Activated CD4-positive, alpha-beta T cell treated with anti-CD3 and anti-CD28 coated beads for 48 hours (primary cell): ENCODE measurements around the gene USP7.
"Not testable (repeated sequence)": the region's sequence is repeated elsewhere in the genome, so short reads cannot be mapped to it uniquely, and the experiment has no call there.

Experiments
- DNase-seq: peaks from one replicate; pipeline ENCODE4 v3.0.0-alpha.2; 2020

Gene USP7

GRCh38 chr16:8894736-8895334 is 68.9 kb downstream of the USP7 start:
- DNase-seq: no peak

- no peak for DNase-seq
These were observed 69.6 kb downstream of the USP7 start for GRCh38 chr16:8893976-8894690.

GRCh38 chr16:8893426-8893825 is 70.3 kb downstream of the USP7 start:
- no peak for DNase-seq

- no peak for DNase-seq
These were observed 71.6 kb downstream of the USP7 start for GRCh38 chr16:8892101-8892575.

GRCh38 chr16:8890549-8890921 is 73.2 kb downstream of the USP7 start:
- DNase-seq: no peak

- DNase-seq: no peak
These were observed 73.7 kb downstream of the USP7 start for GRCh38 chr16:8889893-8890548.

- no peak for DNase-seq
These were observed 74.5 kb downstream of the USP7 start for GRCh38 chr16:8888951-8889892.

GRCh38 chr16:8887952-8888560 is 75.7 kb downstream of the USP7 start:
- no peak for DNase-seq

GRCh38 chr16:8887431-8887765 is 76.3 kb downstream of the USP7 start:
- DNase-seq: no peak

- no peak for DNase-seq
These were observed 76.9 kb downstream of the USP7 start for GRCh38 chr16:8886593-8887430.

GRCh38 chr16:8885674-8886592 is 77.8 kb downstream of the USP7 start:
- DNase-seq: no peak

- no peak for DNase-seq
These were observed 80.9 kb downstream of the USP7 start for GRCh38 chr16:8882725-8883377.

GRCh38 chr16:8882041-8882617 is 81.6 kb downstream of the USP7 start, which contains the start of gene LITAFD:
Gene LITAFD, plus strand, starts transcription at chr16:8882351. Its CDS starts 2,005 bp downstream, at chr16:8884356.
- DNase-seq: no peak

GRCh38 chr16:8880839-8881510 is 82.7 kb downstream of the USP7 start:
- no peak for DNase-seq

- DNase-seq: no peak
These were observed 85.2 kb downstream of the USP7 start for GRCh38 chr16:8878523-8878911.

- DNase-seq: no peak
These were observed 85.7 kb downstream of the USP7 start for GRCh38 chr16:8877894-8878522.

GRCh38 chr16:8875317-8875716 is 88.4 kb downstream of the USP7 start:
- not testable (repeated sequence) for DNase-seq

GRCh38 chr16:8874388-8874787 is 89.3 kb downstream of the USP7 start:
- DNase-seq: no peak

GRCh38 chr16:8873866-8874195 is 89.9 kb downstream of the USP7 start:
- DNase-seq: not testable (repeated sequence)
